Stomach (tissue), 9 donors: Measurements from ENCODE around the gene CCR1. TPM values are rescaled to one million over a fixed set of nuclear protein-coding genes. Genes with fewer than 3 reads are reported as not detected.

Experiments
- DNase-seq, 2 donors: peaks; one replicate each; pipeline versions ENCODE4 v3.0.0 to v3.0.0-alpha.2; 2013 to 2019
- H3K27ac ChIP-seq, 5 donors: fragments of 200-600 bp in 4 of 5; sonication (generic) in 4 of 5; one replicate each; pipeline ENCODE4 v1.5.1; 2013 to 2019; ENCODE audit warnings: mild to moderate bottlenecking in 1 of 5, moderate library complexity in 1 of 5
- H3K27me3 ChIP-seq, 3 donors: fragments of 200-600 bp; sonication (generic); one replicate each; pipeline ENCODE4 v1.5.1; 2017 to 2019; ENCODE audit warnings: mixed run types in 1 of 3
- H3K36me3 ChIP-seq, 4 donors: fragments of 200-600 bp; sonication (generic); 1 replicate in 3 of 4; 2 replicates in 1 of 4; pipeline ENCODE4 v1.5.1; 2016 to 2019
- H3K4me1 ChIP-seq, 4 donors: fragments of 200-600 bp; sonication (generic); one replicate each; pipeline ENCODE4 v1.5.1; 2016 to 2019
- H3K4me3 ChIP-seq, 4 donors: fragments of 200-600 bp; sonication (generic) in 3 of 4; one replicate each; pipeline ENCODE4 v1.5.1; 2016 to 2019; ENCODE audit warnings: mild to moderate bottlenecking in 1 of 4
- H3K9me3 ChIP-seq, 4 donors: fragments of 200-600 bp; sonication (generic); one replicate each; pipeline ENCODE4 v1.5.1; 2016 to 2019
- EP300 ChIP-seq: sonication (generic); formaldehyde crosslinking; IDR thresholded peaks from one replicate; pipeline ENCODE4 v1.6.1; 2017; ENCODE audit warnings: antibody characterized with exemption
- POLR2A ChIP-seq, 4 donors: fragments of 450-650 bp; IDR thresholded peaks; one replicate each; pipeline ENCODE4 v1.6.1; 2016; ENCODE audit warnings: antibody characterized with exemption in 4 of 4, control low read depth in 2 of 4, mild to moderate bottlenecking in 1 of 4, moderate library complexity in 1 of 4
- POLR2AphosphoS5 ChIP-seq, 3 donors: sonication (generic); formaldehyde crosslinking; IDR thresholded peaks; one replicate each; pipeline ENCODE4 v1.6.1; 2016; ENCODE audit warnings: antibody characterized with exemption in 3 of 3
- WGBS, 5 donors: extraction: QIAGEN DNeasy Blood & Tissue Kit in 3 of 5; methylation state at CpG; one replicate each; pipeline versions ENCODE4 v1.1.5 to v1.1.7; 2013 to 2018; 5-methylcytosine and 5-hydroxymethylcytosine counted together
- intact Hi-C: fragments of 100-400 bp; cut with DNase I; formaldehyde crosslinking; loops from one replicate; pipeline ENCODE4 v1.15.1; 2023; ENCODE audit warnings: low total_unique reads
- polyA plus RNA-seq, 3 donors: library from polyadenylated mRNA; stranded (reverse); fragments of 200-250 nt; gene quantifications; one replicate each; pipeline ENCODE4 v1.2.3, GENCODE V29; 2013
- total RNA-seq, 5 donors: library from RNA; depleted of rRNA; stranded (reverse); fragments of >200 nt; gene quantifications; one replicate each; pipeline versions ENCODE4 v1.1.0 to v1.2.3, GENCODE V29; 2014 to 2016
- TF ChIP-seq, protein P1 (sequence below), 7 experiments: fragments of 450-650 bp in 4 of 7; fragments of 200-600 bp in 3 of 7; sonication (generic) in 3 of 7; IDR thresholded peaks; one replicate each; pipeline ENCODE4 v1.5.1; 2016 to 2019; ENCODE audit warnings: antibody characterized with exemption in 7 of 7, control low read depth in 2 of 7, mild to moderate bottlenecking in 1 of 7
- donor health status: healthy with polysubstance abuse.
- donor health status: Bipolar disorder and iron deficiency.
- donor health status: healthy.

The CCR1 gene
- total and polyA plus RNA-seq, 8 donors: 1.2 to 3.1 (median 2.6) TPM; not detected in 3

DNA sequence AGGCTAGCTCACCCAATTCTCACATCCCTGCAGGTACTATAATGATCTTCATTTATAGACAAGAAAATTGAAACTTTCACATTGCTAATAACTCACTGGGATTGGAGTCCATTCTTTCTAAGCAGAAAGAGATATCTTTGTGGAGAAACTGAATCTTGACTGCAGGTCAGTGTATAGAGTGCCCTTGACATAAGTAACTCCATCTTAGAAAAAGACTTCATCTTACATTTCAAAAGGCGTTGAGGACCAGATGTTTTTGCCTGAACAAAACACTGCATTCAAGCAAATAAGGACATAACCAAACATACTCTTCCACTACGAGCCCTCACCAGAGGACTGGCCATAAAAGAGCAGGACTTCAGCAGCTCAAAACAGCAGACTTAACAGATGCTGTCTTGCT lies 27.3 kb upstream of the CCR1 start:
- Histone ChIP-seq H3K4me3 (no peak overlapping the region), H3K27ac (no peak overlapping the region), H3K9me3 (no peaks in the 10 kb centered on the region), H3K27me3 (peaks cover 0 to 10% (median 0%) of the 10 kb centered on the region in 3 donors), H3K4me1 (no peaks in the 10 kb centered on the region), H3K36me3 (no peaks in the 10 kb centered on the region)
- no peak for TF ChIP-seq EP300
- no peak for TF ChIP-seq POLR2A (IDR thresholded peaks at IDR 0.05)
- TF ChIP-seq, protein P1, sequence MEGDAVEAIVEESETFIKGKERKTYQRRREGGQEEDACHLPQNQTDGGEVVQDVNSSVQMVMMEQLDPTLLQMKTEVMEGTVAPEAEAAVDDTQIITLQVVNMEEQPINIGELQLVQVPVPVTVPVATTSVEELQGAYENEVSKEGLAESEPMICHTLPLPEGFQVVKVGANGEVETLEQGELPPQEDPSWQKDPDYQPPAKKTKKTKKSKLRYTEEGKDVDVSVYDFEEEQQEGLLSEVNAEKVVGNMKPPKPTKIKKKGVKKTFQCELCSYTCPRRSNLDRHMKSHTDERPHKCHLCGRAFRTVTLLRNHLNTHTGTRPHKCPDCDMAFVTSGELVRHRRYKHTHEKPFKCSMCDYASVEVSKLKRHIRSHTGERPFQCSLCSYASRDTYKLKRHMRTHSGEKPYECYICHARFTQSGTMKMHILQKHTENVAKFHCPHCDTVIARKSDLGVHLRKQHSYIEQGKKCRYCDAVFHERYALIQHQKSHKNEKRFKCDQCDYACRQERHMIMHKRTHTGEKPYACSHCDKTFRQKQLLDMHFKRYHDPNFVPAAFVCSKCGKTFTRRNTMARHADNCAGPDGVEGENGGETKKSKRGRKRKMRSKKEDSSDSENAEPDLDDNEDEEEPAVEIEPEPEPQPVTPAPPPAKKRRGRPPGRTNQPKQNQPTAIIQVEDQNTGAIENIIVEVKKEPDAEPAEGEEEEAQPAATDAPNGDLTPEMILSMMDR (IDR thresholded peaks at IDR 0.05): no peak
- TF ChIP-seq POLR2AphosphoS5 (IDR thresholded peaks at IDR 0.05): no peak
- 76 to 92% (median 89%) methylated on average over 2 of the region's 2 CpGs for WGBS, 5 donors
- no peak for DNase-seq
- intact Hi-C loops: no loop called here

DNA sequence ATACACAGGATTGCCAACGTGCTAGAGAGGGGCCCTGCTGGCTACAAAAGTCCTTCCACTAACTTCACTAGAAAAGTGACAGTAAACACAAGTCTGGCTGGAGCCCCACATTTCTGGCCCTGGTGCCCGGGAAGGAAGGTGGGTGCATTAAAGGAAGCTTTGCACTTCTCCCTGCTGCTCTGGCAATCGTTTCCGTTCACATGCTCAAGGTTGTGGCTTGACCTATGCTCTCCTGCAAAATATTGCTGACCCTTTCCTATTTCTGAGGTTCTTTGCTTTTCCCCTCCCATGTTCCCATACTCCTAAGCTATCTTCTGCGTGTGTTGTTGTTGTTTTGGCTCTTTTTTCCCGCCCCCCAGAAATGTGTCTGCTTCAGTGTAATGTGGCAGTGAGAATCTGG lies 25.1 kb upstream of the CCR1 start:
- Histone ChIP-seq H3K27me3 (peaks cover 0 to 12% (median 0%) of the 10 kb centered on the region in 3 donors), H3K27ac (no peak overlapping the region), H3K4me1 (no peaks in the 10 kb centered on the region), H3K4me3 (no peak overlapping the region), H3K36me3 (no peaks in the 10 kb centered on the region), H3K9me3 (no peaks in the 10 kb centered on the region)
- intact Hi-C loops: no loop called here
- 49 to 71% (median 64%) methylated on average over 6 of the region's 6 CpGs for whole genome bisulfite sequencing, 5 donors
- DNase-seq: no peak
- TF ChIP-seq POLR2AphosphoS5 (IDR thresholded peaks at IDR 0.05) (no peak), EP300 (no peak), POLR2A (IDR thresholded peaks at IDR 0.05) (no peak)
- TF ChIP-seq, protein P1 (IDR thresholded peaks at IDR 0.05): no peak

DNA sequence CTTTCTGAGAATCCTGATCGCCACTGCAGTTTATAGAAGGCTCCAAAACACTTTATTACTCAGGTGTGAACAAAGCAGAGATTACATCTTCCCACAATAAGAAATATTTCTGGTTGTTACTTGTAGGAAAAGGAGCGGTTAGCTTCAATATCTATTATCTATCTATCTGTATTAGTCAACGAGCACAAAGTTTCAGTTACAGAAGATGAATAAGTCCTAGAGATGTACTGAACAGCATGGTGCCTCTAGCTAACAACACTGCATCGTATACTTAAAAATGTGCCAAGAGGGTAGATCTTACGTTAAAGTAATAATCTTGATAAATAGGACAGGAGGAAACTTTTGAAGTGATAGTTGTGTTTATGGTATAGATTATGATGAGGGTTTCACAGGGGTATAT lies 23.2 kb upstream of the CCR1 start:
- Histone ChIP-seq H3K36me3 (no peaks in the 10 kb centered on the region), H3K4me3 (no peak overlapping the region), H3K27ac (no peak overlapping the region), H3K9me3 (peaks cover 0 to 8% (median 0%) of the 10 kb centered on the region in 4 donors), H3K27me3 (peaks cover 0 to 12% (median 0%) of the 10 kb centered on the region in 3 donors), H3K4me1 (no peaks in the 10 kb centered on the region)
- WGBS, 5 donors: 77 to 85% (median 80%) methylated on average over 5 of the region's 5 CpGs
- DNase-seq: no peak
- TF ChIP-seq EP300 (no peak), POLR2AphosphoS5 (IDR thresholded peaks at IDR 0.05) (no peak), POLR2A (IDR thresholded peaks at IDR 0.05) (no peak)
- TF ChIP-seq, protein P1 (IDR thresholded peaks at IDR 0.05): no peak
- intact Hi-C loops: no loop called here

DNA sequence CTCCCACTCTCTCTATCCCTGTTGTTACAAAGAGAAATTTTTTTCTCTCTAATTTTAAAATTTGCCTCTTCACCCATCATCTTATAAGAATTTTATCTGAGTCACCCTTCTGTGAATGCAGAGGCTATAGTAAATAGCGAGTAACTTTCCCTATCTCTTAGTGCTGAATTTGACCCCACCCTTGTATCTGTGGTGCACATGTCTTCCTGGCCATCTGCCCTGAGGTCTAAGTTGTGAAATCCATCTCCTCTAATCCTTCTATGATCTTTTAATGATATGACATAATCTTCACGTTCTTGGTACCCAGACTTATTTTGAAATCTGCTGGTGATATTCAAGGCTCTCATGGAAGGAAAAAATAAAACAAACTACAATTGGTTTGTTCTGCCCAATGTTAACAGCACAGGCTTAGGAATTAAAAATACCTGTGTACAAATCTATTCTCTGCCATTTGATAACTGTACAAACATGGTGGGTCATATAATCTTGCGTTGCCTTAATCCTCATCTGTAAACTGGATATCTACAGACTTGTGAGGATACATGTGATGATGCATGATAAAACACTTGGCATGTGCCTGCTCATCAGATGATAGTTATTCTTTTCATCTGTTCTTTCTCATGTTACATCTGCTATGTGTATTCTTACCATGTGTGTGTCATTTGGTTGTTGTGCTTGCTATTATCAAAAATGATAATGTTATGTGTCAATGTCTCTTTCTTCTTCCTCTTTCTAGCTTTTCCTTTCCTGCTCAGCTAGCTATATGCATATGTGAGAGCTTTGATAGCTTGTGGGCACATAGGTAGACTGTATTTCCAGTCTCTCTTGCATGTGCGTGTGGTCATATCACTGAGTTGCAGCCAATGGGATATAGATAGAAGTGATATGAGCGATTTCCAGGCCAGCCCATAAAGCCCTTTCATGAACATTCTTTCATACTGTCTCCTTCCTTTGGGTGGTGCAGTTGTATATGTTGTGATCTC lies 20.4 kb upstream of the CCR1 start:
- Histone ChIP-seq H3K4me3 (no peak overlapping the region), H3K9me3 (peaks cover 0 to 14% (median 0%) of the 10 kb centered on the region in 4 donors), H3K4me1 (no peaks in the 10 kb centered on the region), H3K27ac (no peak overlapping the region), H3K36me3 (no peaks in the 10 kb centered on the region), H3K27me3 (peaks cover 0 to 12% (median 0%) of the 10 kb centered on the region in 3 donors)
- DNase-seq: no peak
- intact Hi-C loops: no loop called here
- WGBS, 5 donors: 56 to 66% (median 60%) methylated on average over 5 of the region's 5 CpGs
- TF ChIP-seq EP300: no peak
